Tibial nerve (tissue), 4 donors: Measurements from ENCODE around the gene CYP2C9. TPM values are rescaled to one million over a fixed set of nuclear protein-coding genes. Genes with fewer than 3 reads are reported as not detected.

Experiments
- DNase-seq, 2 donors: peaks; one replicate each; pipeline ENCODE4 v3.0.0-alpha.2; 2019; ENCODE audit warnings: low spot score in 2 of 2
- H3K27ac ChIP-seq, 4 donors: fragments of 200-600 bp; sonication (generic) in 3 of 4; one replicate each; pipeline ENCODE4 v1.5.1; 2017 to 2019; ENCODE audit warnings: mild to moderate bottlenecking in 1 of 4
- H3K27me3 ChIP-seq, 2 donors: fragments of 200-600 bp; sonication (generic) in 1 of 2; one replicate each; pipeline versions ENCODE4 v1.5.1 to v1.6.0; 2017 to 2019
- H3K36me3 ChIP-seq, 3 donors: fragments of 200-600 bp; sonication (generic); one replicate each; pipeline ENCODE4 v1.5.1; 2018 to 2019
- H3K4me1 ChIP-seq, 4 donors: fragments of 200-600 bp; sonication (generic) in 3 of 4; one replicate each; pipeline ENCODE4 v1.5.1; 2017 to 2019
- H3K4me3 ChIP-seq, 4 donors: fragments of 200-600 bp; sonication (generic) in 3 of 4; one replicate each; pipeline ENCODE4 v1.5.1; 2017 to 2019; ENCODE audit warnings: mild to moderate bottlenecking in 1 of 4, moderate library complexity in 1 of 4
- H3K9me3 ChIP-seq, 4 donors: fragments of 200-600 bp; sonication (generic) in 3 of 4; one replicate each; pipeline ENCODE4 v1.5.1; 2017 to 2019
- CTCF ChIP-seq, 5 experiments: fragments of 200-600 bp in 3 of 5; fragments of 450-650 bp in 2 of 5; sonication (generic) in 3 of 5; IDR thresholded peaks; one replicate each; pipeline ENCODE4 v1.5.1; 2016 to 2019; ENCODE audit warnings: antibody characterized with exemption in 5 of 5, mild to moderate bottlenecking in 3 of 5, moderate library complexity in 2 of 5
- EP300 ChIP-seq, 2 donors: sonication (generic); formaldehyde crosslinking; IDR thresholded peaks; one replicate each; pipeline ENCODE4 v1.6.1; 2017; ENCODE audit warnings: antibody characterized with exemption in 2 of 2, mild to moderate bottlenecking in 1 of 2
- POLR2A ChIP-seq, 2 donors: fragments of 450-650 bp; IDR thresholded peaks; one replicate each; pipeline ENCODE4 v1.6.1; 2017; ENCODE audit warnings: antibody characterized with exemption in 2 of 2, mild to moderate bottlenecking in 2 of 2, moderate library complexity in 2 of 2
- WGBS, 2 donors: methylation state at CpG; one replicate each; pipeline ENCODE4 v1.1.5; 2018; 5-methylcytosine and 5-hydroxymethylcytosine counted together
- total RNA-seq, 4 donors: library from RNA; depleted of rRNA; stranded (reverse); fragments of >200 nt; gene quantifications; one replicate each; pipeline ENCODE4 v1.1.0, GENCODE V29; 2016

The CYP2C9 gene
- total RNA-seq, 4 donors from 2014 or later: not detected

- DNase-seq: no peak
- no peaks in the 10 kb centered on the region for H3K9me3 ChIP-seq
- 44 to 56% methylated on average over 6 of the region's 6 CpGs for WGBS, 2 donors
- H3K27ac ChIP-seq: no peak overlapping the region
- H3K4me1 ChIP-seq: no peaks in the 10 kb centered on the region
- no peaks in the 10 kb centered on the region for H3K27me3 ChIP-seq
- H3K4me3 ChIP-seq: no peak overlapping the region
- H3K36me3 ChIP-seq: no peaks in the 10 kb centered on the region
- no peak for TF ChIP-seq CTCF (IDR thresholded peaks at IDR 0.05)
- no peak for TF ChIP-seq POLR2A (IDR thresholded peaks at IDR 0.05)
- TF ChIP-seq EP300 (IDR thresholded peaks at IDR 0.05): no peak
These were observed 59.3 kb downstream of the CYP2C9 start for GRCh38 chr10:94997741-94998174.

DNA sequence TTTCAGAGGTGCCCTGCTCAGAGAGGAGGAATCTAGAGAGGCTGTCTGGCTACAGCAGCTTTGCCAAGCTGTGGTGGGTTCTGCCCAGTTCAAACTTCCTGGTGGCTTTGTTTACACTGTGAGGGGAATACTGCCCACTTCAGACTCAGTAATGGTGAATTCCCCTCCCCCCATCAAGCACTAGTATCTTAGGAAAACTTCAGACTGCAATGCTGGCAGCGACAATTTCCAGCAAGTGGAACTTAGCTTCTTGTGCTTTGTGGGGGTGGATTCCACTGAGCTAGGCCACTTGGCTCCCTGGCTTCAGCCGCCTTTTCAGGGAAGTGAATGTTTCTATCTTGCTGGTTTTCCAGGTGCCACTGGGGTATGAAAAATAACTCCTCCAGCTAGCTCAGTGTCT lies 88.0 kb downstream of the CYP2C9 start:
- no peaks in the 10 kb centered on the region for H3K4me1 ChIP-seq
- no peak overlapping the region for H3K27ac ChIP-seq
- no peak for DNase-seq
- H3K9me3 ChIP-seq: peaks cover 0 to 6% (median 0%) of the 10 kb centered on the region in 4 donors
- no peaks in the 10 kb centered on the region for H3K27me3 ChIP-seq
- H3K36me3 ChIP-seq: no peaks in the 10 kb centered on the region
- TF ChIP-seq POLR2A (IDR thresholded peaks at IDR 0.05) (no peak), CTCF (IDR thresholded peaks at IDR 0.05) (no peak), EP300 (IDR thresholded peaks at IDR 0.05) (no peak)
- 68 to 91% methylated on average over 2 of the region's 2 CpGs for WGBS, 2 donors
- H3K4me3 ChIP-seq: no peak overlapping the region

- Histone ChIP-seq H3K36me3 (no peaks in the 10 kb centered on the region), H3K27me3 (no peaks in the 10 kb centered on the region), H3K9me3 (no peaks in the 10 kb centered on the region), H3K4me3 (no peak overlapping the region), H3K4me1 (no peaks in the 10 kb centered on the region), H3K27ac (no peak overlapping the region)
- TF ChIP-seq EP300 (IDR thresholded peaks at IDR 0.05) (no peak), CTCF (IDR thresholded peaks at IDR 0.05) (no peak), POLR2A (IDR thresholded peaks at IDR 0.05) (no peak)
- no peak for DNase-seq
These were observed 93.2 kb downstream of the CYP2C9 start for GRCh38 chr10:95031656-95032055.

DNA sequence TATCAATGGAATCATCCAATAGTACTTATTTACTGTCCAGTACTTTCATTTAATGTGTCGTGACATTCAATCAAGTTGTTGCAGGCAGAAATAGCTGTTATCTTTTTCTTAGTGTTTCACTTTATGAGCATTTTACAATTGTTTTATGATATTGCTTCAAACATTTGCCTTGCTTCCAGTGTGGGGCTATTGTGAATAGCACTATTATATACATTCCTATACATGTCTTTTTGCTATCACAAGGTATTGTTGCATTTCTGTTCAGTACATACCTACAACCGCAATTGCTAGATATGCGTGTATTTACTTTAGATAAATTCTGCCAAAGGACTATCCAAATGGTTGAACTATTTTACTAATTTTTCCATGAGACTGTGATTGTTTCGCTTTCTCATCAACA lies 95.9 kb downstream of the CYP2C9 start:
- Histone ChIP-seq H3K4me3 (no peak overlapping the region), H3K27me3 (no peaks in the 10 kb centered on the region), H3K4me1 (no peaks in the 10 kb centered on the region), H3K36me3 (no peaks in the 10 kb centered on the region), H3K9me3 (no peaks in the 10 kb centered on the region), H3K27ac (no peak overlapping the region)
- DNase-seq: no peak
- TF ChIP-seq EP300 (IDR thresholded peaks at IDR 0.05): no peak
- TF ChIP-seq POLR2A (IDR thresholded peaks at IDR 0.05): no peak
- no peak for TF ChIP-seq CTCF (IDR thresholded peaks at IDR 0.05)
- WGBS, 2 donors: 91 to 93% methylated on average over 4 of the region's 4 CpGs

DNA sequence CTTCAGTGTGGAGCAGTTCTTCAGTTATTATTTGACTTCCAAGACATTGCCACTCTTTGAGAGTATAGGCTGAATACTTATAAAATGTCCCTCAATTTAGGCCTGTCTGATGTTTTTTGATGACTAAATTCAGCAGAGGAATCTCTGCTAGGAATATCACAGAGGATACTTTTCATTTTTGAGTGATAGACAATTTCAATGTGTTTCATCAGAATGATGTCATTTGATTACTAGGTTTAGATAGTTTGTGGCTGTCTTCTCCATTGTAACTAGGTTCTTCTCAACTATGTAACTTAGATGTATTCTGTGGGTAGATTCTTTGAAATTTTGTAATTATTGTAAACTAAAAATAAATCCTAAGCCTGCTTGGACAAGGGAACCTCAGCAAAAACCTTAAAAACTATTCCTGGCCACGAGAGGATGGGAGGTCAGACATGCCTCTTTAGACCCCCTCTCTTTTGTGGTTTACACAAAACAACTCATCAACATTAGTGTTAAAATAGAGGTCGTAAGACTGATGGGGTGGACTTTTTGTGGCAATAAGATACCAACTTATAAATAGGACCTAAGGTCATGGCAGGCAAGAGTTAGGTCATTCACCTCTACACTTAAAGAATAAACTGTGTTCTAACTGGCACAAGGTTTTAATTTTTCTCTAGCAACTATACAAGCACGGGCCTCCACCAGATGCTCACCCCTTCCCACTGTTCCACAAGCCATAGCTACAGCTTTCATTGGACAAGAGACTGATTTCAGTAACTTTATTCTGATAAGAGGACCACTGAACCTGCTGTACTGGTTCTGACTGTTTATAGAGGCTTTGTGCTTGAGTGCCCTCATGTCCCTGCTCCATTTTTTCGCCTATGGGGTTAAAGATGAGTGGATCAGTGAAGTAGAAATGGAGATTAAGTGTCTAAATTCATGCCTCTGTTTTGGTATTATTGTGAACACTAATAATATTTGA lies 97.2 kb downstream of the CYP2C9 start:
- 59 to 62% methylated on average over 4 of the region's 4 CpGs for WGBS, 2 donors
- no peak overlapping the region for H3K27ac ChIP-seq

More for the DNA sequence above, 97.2 kb downstream of the CYP2C9 start:
- TF ChIP-seq POLR2A (IDR thresholded peaks at IDR 0.05) (no peak), CTCF (IDR thresholded peaks at IDR 0.05) (no peak), EP300 (IDR thresholded peaks at IDR 0.05) (no peak)
- no peaks in the 10 kb centered on the region for H3K4me1 ChIP-seq
- H3K9me3 ChIP-seq: no peaks in the 10 kb centered on the region
- H3K4me3 ChIP-seq: no peak overlapping the region
- no peaks in the 10 kb centered on the region for H3K27me3 ChIP-seq
- no peak for DNase-seq
- no peaks in the 10 kb centered on the region for H3K36me3 ChIP-seq
